Astrocyte (in vitro differentiated cells and primary cell): ENCODE data around the gene TMEM108. TPM values are rescaled to one million over a fixed set of nuclear protein-coding genes. Genes with fewer than 3 reads are reported as not detected.

Experiments used
- DNase-seq: peaks from one replicate; pipeline ENCODE4 v3.0.0-alpha.2; 2010; ENCODE audit warnings: low read depth
- FAIRE-seq: peaks from 2 replicates; lab custom pipeline; 2011; peaks lifted over from hg19 to GRCh38; lab: Jason Lieb, UNC
- H2AFZ ChIP-seq: 2 replicates; pipeline ENCODE4 v1.6.0; 2012; ENCODE audit warnings: low read depth, low read length, inconsistent platforms
- H3K27ac ChIP-seq: 2 replicates; pipeline ENCODE4 v1.5.1; 2011; ENCODE audit warnings: low read depth, low read length, inconsistent platforms
- H3K27me3 ChIP-seq: 2 replicates; pipeline ENCODE4 v1.6.0; 2011; ENCODE audit warnings: low read length, inconsistent platforms; ENCODE audit not compliant: insufficient read depth
- H3K36me3 ChIP-seq: 2 replicates; pipeline ENCODE4 v1.5.1; 2011; ENCODE audit warnings: low read length, inconsistent platforms; ENCODE audit not compliant: insufficient read depth
- H3K4me1 ChIP-seq: 2 replicates; pipeline ENCODE4 v1.5.1; 2011; ENCODE audit warnings: low read length, inconsistent platforms; ENCODE audit not compliant: insufficient read depth
- H3K4me2 ChIP-seq: 2 replicates; pipeline ENCODE4 v1.6.0; 2012; ENCODE audit warnings: low read length, inconsistent platforms
- H3K4me3 ChIP-seq: 2 replicates; pipeline ENCODE4 v1.5.1; 2011; ENCODE audit warnings: low read depth, mild to moderate bottlenecking, low read length, inconsistent platforms; ENCODE audit not compliant: insufficient read depth
- H3K79me2 ChIP-seq: 2 replicates; pipeline ENCODE4 v1.6.0; 2012; ENCODE audit warnings: mild to moderate bottlenecking, low read length, inconsistent platforms; ENCODE audit not compliant: insufficient read depth
- H3K9ac ChIP-seq: 2 replicates; pipeline ENCODE4 v1.6.0; 2012; ENCODE audit warnings: mild to moderate bottlenecking, low read length, inconsistent platforms
- H3K9me3 ChIP-seq: 2 replicates; pipeline ENCODE4 v1.5.1; 2012; ENCODE audit warnings: low read depth, mild to moderate bottlenecking, low read length, inconsistent platforms; ENCODE audit not compliant: insufficient read depth
- H4K20me1 ChIP-seq: 2 replicates; pipeline ENCODE4 v1.6.0; 2012; ENCODE audit warnings: low read length, inconsistent platforms; ENCODE audit not compliant: insufficient read depth
- H3K27ac Mint-ChIP-seq: one replicate; pipeline ENCODE4 v1.8.0; 2021; ENCODE audit warnings: mild to moderate bottlenecking, mixed read lengths; ENCODE audit not compliant: unreplicated experiment
- H3K27me3 Mint-ChIP-seq: one replicate; pipeline ENCODE4 v1.8.0; 2021; ENCODE audit warnings: low read depth, mixed read lengths; ENCODE audit not compliant: unreplicated experiment
- H3K36me3 Mint-ChIP-seq: one replicate; pipeline ENCODE4 v1.8.0; 2021; ENCODE audit warnings: low read depth, mixed read lengths; ENCODE audit not compliant: unreplicated experiment
- H3K4me1 Mint-ChIP-seq: one replicate; pipeline ENCODE4 v1.8.0; 2021; ENCODE audit warnings: low read depth, mixed read lengths; ENCODE audit not compliant: unreplicated experiment
- H3K4me3 Mint-ChIP-seq: one replicate; pipeline ENCODE4 v1.8.0; 2021; ENCODE audit warnings: mild to moderate bottlenecking, moderate library complexity, mixed read lengths; ENCODE audit not compliant: unreplicated experiment
- H3K9me3 Mint-ChIP-seq: one replicate; pipeline ENCODE4 v1.8.0; 2021; ENCODE audit warnings: mild to moderate bottlenecking, mixed read lengths; ENCODE audit not compliant: unreplicated experiment
- CTCF ChIP-seq: IDR thresholded peaks from 2 replicates; pipeline ENCODE4 v1.5.1; 2011; ENCODE audit warnings: low read depth, mild to moderate bottlenecking, inconsistent platforms, low read length, moderate library complexity; ENCODE audit not compliant: insufficient read depth
- EZH2 ChIP-seq: IDR thresholded peaks from 2 replicates; pipeline ENCODE4 v1.6.1; 2012; ENCODE audit warnings: mild to moderate bottlenecking, low read length, inconsistent platforms; ENCODE audit not compliant: insufficient read depth
- total RNA-seq: library from RNA; stranded (reverse); gene quantifications from 2 replicates; pipeline ENCODE4 v1.2.1, GENCODE V29; 2021

Gene TMEM108
- total RNA-seq, 1 donor from 2014 or later = 5.6 TPM

- Histone ChIP-seq H3K4me2 (no peak overlapping the region), H2AFZ (no peak overlapping the region), H3K27ac (no peak overlapping the region), H4K20me1 (no peaks in the 10 kb centered on the region), H3K4me1 (peaks cover 2% of the 10 kb centered on the region), H3K9me3 (no peaks in the 10 kb centered on the region), H3K79me2 (no peaks in the 10 kb centered on the region), H3K4me3 (no peak overlapping the region), H3K36me3 (no peaks in the 10 kb centered on the region), H3K9ac (no peak overlapping the region), H3K27me3 (no peaks in the 10 kb centered on the region)
- Mint-ChIP-seq H3K27me3 (peaks cover 19% of the 10 kb centered on the region), H3K4me3 (no peak overlapping the region), H3K27ac (no peak overlapping the region), H3K36me3 (peaks cover 5% of the 10 kb centered on the region), H3K9me3 (peaks cover 1% of the 10 kb centered on the region), H3K4me1 (peaks cover 19% of the 10 kb centered on the region)
- DNase-seq = no peak
- TF ChIP-seq EZH2 = no peak
- TF ChIP-seq CTCF = no peak
- no peak for FAIRE-seq
These were observed 348.7 kb downstream of the TMEM108 start for GRCh38 chr3:133386876-133387275.

- DNase-seq = no peak
- Mint-ChIP-seq H3K36me3 (peaks cover 6% of the 10 kb centered on the region), H3K4me1 (peaks cover 19% of the 10 kb centered on the region), H3K27me3 (peaks cover 16% of the 10 kb centered on the region), H3K27ac (no peak overlapping the region), H3K4me3 (no peak overlapping the region), H3K9me3 (peaks cover 1% of the 10 kb centered on the region)
- no peaks in the 10 kb centered on the region for H3K9me3 ChIP-seq
- TF ChIP-seq CTCF (no peak), EZH2 (no peak)
- H3K36me3 ChIP-seq = no peaks in the 10 kb centered on the region
- no peaks in the 10 kb centered on the region for H3K27me3 ChIP-seq
- no peak overlapping the region for H3K27ac ChIP-seq
- H3K79me2 ChIP-seq = no peaks in the 10 kb centered on the region
- no peak overlapping the region for H3K4me3 ChIP-seq
- no peak for FAIRE-seq
- no peak overlapping the region for H3K4me2 ChIP-seq
- peaks cover 2% of the 10 kb centered on the region for H3K4me1 ChIP-seq
- no peak overlapping the region for H2AFZ ChIP-seq
- no peaks in the 10 kb centered on the region for H4K20me1 ChIP-seq
- no peak overlapping the region for H3K9ac ChIP-seq
These were observed 349.1 kb downstream of the TMEM108 start for GRCh38 chr3:133387341-133387740.

GRCh38 chr3:133388696-133389395, 350.7 kb downstream of the TMEM108 start:
- Histone ChIP-seq H3K27ac (no peak overlapping the region), H3K4me2 (no peak overlapping the region), H3K4me1 (peaks cover 2% of the 10 kb centered on the region), H3K27me3 (no peaks in the 10 kb centered on the region), H3K79me2 (no peaks in the 10 kb centered on the region), H3K36me3 (no peaks in the 10 kb centered on the region), H3K9ac (no peak overlapping the region), H2AFZ (no peak overlapping the region), H3K4me3 (no peak overlapping the region), H3K9me3 (no peaks in the 10 kb centered on the region), H4K20me1 (no peaks in the 10 kb centered on the region)
- FAIRE-seq (no peak), DNase-seq (no peak)
- Mint-ChIP-seq H3K27ac (no peak overlapping the region), H3K4me3 (no peak overlapping the region), H3K9me3 (peaks cover 10% of the 10 kb centered on the region), H3K4me1 (peaks cover 20% of the 10 kb centered on the region), H3K27me3 (peaks cover 9% of the 10 kb centered on the region), H3K36me3 (peaks cover 8% of the 10 kb centered on the region)
- TF ChIP-seq EZH2 (no peak), CTCF (no peak)
